ENCODE measurements around the gene LYZL1. TPM values are rescaled to one million over a fixed set of nuclear protein-coding genes. Genes with fewer than 3 reads are reported as not detected.

The LYZL1 gene
- total RNA-seq (2022; extraction: Qiagen RNA extraction): not detected in 5 replicates

GRCh38 chr10:29288906-29289305 is at the start of gene LYZL1:
LYZL1 (plus strand) TSS chr10:29289070; CDS start chr10:29291868, 2,798 bp downstream.

Data from A549 treated with dexamethasone at 1 μM for 4 hours (cell line).